ENCODE results near the gene CCR5. TPM values are rescaled to one million over a fixed set of nuclear protein-coding genes. Genes with fewer than 3 reads are reported as not detected.

CCR5 gene
- total RNA-seq, 2 donors from 2014 or later = 0.78 TPM; not detected in 1

GRCh38 chr3:46419816-46420215, 49.1 kb downstream of the CCR5 start:
- Histone ChIP-seq H3K9me3 (no peaks in the 10 kb centered on the region), H3K27ac (no peak overlapping the region), H3K27me3 (no peaks in the 10 kb centered on the region), H3K4me3 (no peak overlapping the region), H3K4me1 (peaks cover 13% of the 10 kb centered on the region), H3K36me3 (replicated peaks in 1 of 2; ENCODE audit: insufficient read depth in 1 of 2, low read depth in 2 of 2) (no peaks in the 10 kb centered on the region)
- DNase-seq (no peak), ATAC-seq (no peak)
- TF ChIP-seq, protein P1, sequence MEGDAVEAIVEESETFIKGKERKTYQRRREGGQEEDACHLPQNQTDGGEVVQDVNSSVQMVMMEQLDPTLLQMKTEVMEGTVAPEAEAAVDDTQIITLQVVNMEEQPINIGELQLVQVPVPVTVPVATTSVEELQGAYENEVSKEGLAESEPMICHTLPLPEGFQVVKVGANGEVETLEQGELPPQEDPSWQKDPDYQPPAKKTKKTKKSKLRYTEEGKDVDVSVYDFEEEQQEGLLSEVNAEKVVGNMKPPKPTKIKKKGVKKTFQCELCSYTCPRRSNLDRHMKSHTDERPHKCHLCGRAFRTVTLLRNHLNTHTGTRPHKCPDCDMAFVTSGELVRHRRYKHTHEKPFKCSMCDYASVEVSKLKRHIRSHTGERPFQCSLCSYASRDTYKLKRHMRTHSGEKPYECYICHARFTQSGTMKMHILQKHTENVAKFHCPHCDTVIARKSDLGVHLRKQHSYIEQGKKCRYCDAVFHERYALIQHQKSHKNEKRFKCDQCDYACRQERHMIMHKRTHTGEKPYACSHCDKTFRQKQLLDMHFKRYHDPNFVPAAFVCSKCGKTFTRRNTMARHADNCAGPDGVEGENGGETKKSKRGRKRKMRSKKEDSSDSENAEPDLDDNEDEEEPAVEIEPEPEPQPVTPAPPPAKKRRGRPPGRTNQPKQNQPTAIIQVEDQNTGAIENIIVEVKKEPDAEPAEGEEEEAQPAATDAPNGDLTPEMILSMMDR (IDR thresholded peaks at IDR 0.05) = no peak
- TF ChIP-seq POLR2A (IDR thresholded peaks at IDR 0.05) = no peak
- 91 to 100% methylated on average over 1 to 4 of the region's 4 CpGs for WGBS, 2 donors
- intact Hi-C loops (cut with DNase I) = no loop called here

DNA sequence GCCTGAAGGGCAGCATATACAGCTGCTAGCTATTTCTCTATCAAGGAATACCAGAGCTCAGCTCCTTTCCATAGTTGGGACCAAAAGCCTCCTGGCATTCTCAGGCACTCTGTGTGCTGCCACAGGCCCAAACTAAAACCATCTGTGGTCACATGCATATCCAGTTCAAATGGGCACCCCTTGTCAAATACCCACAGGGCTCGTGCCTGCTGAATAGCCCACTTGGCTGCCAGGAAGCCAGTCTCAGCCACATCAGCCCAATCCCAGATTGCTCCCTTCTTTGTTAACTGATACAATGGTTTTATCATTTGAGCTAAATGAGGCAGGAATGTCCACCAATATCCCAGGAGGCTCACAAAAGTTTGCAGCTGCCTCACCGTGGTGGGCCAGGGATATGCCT, 50.2 kb downstream of the CCR5 start:
- H3K27me3 ChIP-seq = no peaks in the 10 kb centered on the region
- no peak overlapping the region for H3K4me3 ChIP-seq
- H3K9me3 ChIP-seq = no peaks in the 10 kb centered on the region
- TF ChIP-seq, protein P1 (IDR thresholded peaks at IDR 0.05) = no peak
- TF ChIP-seq POLR2A (IDR thresholded peaks at IDR 0.05) = no peak
- DNase-seq = no peak
- 86 to 87% methylated on average over 2 of the region's 2 CpGs for whole genome bisulfite sequencing, 2 donors
- intact Hi-C loops (cut with DNase I) = no loop called here
- H3K36me3 ChIP-seq (replicated peaks in 1 of 2; ENCODE audit: insufficient read depth in 1 of 2, low read depth in 2 of 2) = no peaks in the 10 kb centered on the region
- peaks cover 9% of the 10 kb centered on the region for H3K4me1 ChIP-seq
- ATAC-seq = no peak
- no peak overlapping the region for H3K27ac ChIP-seq

GRCh38 chr3:46422617-46423016, 51.9 kb downstream of the CCR5 start:
- Histone ChIP-seq H3K4me1 (no peaks in the 10 kb centered on the region), H3K27ac (no peak overlapping the region), H3K36me3 (replicated peaks in 1 of 2; ENCODE audit: insufficient read depth in 1 of 2, low read depth in 2 of 2) (no peaks in the 10 kb centered on the region), H3K9me3 (no peaks in the 10 kb centered on the region), H3K4me3 (no peak overlapping the region), H3K27me3 (no peaks in the 10 kb centered on the region)
- no peak for DNase-seq
- intact Hi-C loops (cut with DNase I) = no loop called here
- WGBS, 2 donors = 95% methylated on average over 3 to 6 of the region's 6 CpGs
- no peak for TF ChIP-seq POLR2A (IDR thresholded peaks at IDR 0.05)
- ATAC-seq = no peak

DNA sequence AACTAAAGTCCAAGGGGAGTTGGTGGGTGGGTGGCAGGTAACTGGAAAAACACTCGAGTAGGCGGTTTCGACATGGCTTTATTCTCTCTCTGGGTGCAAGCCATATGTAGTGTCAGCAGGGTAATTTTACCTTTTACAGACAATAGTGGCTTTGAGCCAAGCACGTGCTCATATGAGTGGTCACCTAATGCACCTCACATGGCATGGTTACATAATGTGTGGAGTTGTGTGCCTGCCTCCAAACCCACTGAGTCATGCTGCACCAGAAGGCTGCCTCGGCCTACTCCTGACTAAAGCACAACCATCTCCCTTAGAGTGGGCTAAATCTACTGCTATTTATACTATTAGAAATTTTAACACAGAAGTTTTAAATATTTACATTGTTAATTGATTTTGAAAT, 52.8 kb downstream of the CCR5 start:
- H3K4me3 ChIP-seq = no peak overlapping the region
- no peaks in the 10 kb centered on the region for H3K27me3 ChIP-seq
- DNase-seq (peak in 1 of 4 donors; percentile 21), ATAC-seq (no peak)
- 66 to 84% methylated on average over 5 of the region's 5 CpGs for WGBS, 2 donors
- no peaks in the 10 kb centered on the region for H3K4me1 ChIP-seq
- no peak overlapping the region for H3K27ac ChIP-seq
- no peaks in the 10 kb centered on the region for H3K36me3 ChIP-seq (replicated peaks in 1 of 2; ENCODE audit: insufficient read depth in 1 of 2, low read depth in 2 of 2)
- no peaks in the 10 kb centered on the region for H3K9me3 ChIP-seq
- intact Hi-C loops (cut with DNase I) = no loop called here
- TF ChIP-seq, protein P1 (IDR thresholded peaks at IDR 0.05) = no peak
- no peak for TF ChIP-seq POLR2A (IDR thresholded peaks at IDR 0.05)

Other genes with a start within 250 kb of the CCR5 start
- 1 to 10 TPM; 1.8 to 3.0 TPM for gene CCR1, start 162.6 kb upstream of the CCR5 start, total RNA-seq
- not detected for gene CCR3, start 128.5 kb upstream of the CCR5 start, total RNA-seq
- gene CCR2, start 16.8 kb upstream of the CCR5 start, total RNA-seq = 1 to 10 TPM; 1.8 to 7.9 TPM
- gene CCRL2, start 36.3 kb downstream of the CCR5 start, total RNA-seq = 1 to 10 TPM in 1 of 2 donors, not detected in 1; 1.3 TPM
- gene LTF, start 94.0 kb downstream of the CCR5 start, total RNA-seq = 1 to 10 TPM; 8.8 to 8.9 TPM
- gene RTP3, start 127.0 kb downstream of the CCR5 start, total RNA-seq = not detected
- 1 to 10 TPM; 1.8 to 2.3 TPM for gene LRRC2, start 195.4 kb downstream of the CCR5 start, total RNA-seq
- not detected for gene FAM240A, start 241.6 kb downstream of the CCR5 start, total RNA-seq